KBM-7 (cell line): Measurements from ENCODE around the gene CIROP.

Experiments
- DNase-seq: peaks from one replicate; pipeline ENCODE4 v3.0.0-alpha.2; 2015
- in situ Hi-C: fragments of 300-500 bp; cut with MboI; formaldehyde crosslinking; loops from 2 replicates; pipeline ENCODE4 v1.14.3; 2020; ENCODE audit warnings: low sequenced_read_pairs, low pct_unique_long_range_greater_than_20kb, mixed read lengths

The CIROP gene

DNA sequence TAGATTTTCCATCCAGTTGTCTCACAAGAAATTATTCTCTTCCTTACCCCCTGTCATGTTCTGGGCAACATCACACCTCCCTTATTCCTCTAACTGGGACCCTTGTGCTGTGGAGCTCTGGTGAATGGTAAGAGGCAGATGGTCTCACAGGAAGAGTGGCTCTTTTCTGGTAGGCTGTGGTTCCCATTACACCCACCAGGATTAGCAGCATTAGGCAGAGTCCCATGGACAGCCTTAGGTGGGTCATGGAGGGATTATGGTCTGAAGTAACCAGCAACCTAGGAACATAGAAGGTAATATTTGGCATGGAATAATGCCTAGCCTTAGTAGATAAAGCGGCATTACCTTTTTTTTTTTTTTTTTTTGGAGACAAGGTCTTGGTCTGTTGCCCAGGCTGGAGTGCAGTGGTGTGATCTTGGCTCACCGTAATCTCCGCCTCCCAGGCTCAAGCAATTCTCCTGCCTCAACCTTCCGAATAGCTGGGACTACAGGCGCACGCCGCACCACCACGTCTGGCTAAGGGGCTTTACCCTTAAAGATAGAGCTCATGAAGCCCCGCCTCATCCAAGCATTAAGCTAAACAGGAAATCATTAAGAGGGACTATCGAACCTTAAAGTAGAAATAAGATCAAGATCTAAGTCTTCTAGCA lies 5.5 kb downstream of the CIROP start:
- DNase-seq: no peak
- in situ Hi-C loops: no loop called here

DNA sequence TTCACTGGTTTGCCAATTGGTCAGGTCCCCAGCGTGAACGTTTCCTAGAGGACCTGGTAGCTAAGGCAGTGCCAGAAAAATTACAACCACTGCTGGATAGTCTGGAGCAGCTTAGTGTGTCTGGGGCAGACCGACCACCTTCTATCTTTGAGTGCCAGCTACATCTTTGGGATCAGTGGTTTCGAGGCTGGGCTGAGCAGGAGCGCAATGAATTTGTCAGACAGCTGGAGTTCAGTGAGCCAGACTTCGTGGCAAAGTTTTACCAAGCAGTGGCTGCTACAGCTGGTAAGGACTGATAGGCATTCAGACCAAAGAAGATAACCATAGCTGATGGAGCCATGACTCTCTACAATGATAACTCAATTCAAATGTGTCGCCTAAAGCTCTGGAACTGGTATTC lies 7.0 kb downstream of the CIROP start:
- in situ Hi-C loops: no loop called here
- no peak for DNase-seq

DNA sequence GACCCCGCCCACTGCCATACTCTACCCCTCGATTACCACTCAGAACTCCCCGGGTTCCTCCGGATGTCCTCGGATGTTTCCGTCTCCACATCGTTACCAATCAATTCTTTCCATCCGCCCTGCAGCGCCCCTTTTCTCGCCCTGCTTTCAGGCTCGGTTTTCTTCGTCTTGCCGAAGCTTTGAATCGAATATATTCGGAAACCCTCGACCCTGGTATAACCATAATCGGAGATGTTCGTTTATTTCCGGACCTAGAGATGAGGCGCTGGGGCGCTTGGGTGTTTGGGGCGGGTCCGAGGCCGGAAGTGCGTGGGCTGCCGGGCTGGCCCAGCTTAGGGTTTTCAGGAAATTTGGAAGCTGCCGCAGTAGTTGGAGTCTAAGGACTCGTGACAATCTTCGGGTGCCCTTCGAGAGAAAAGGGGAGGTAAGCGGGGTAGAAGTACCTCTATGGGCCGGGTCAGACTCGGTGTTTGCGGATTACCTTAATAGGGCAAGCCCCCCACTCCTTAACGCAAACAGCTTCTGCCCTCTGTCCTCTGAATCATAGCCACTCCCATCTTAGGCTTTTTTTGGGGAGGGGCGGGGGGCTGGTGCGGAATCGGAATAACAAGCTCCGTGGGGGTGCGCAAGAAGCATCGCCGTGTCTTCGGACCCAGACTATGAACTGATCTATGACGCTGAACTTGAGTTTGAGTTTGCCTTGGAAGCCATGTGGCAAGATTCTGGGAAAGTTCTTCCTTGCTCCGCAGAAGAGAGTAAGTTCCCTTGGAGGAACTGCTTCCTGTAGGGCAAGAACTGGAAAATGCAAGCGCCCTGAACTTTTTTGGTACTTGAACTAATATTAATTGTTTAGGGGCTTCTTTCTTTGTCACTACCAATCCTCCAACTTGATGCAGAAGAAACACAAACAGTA lies 9.3 kb downstream of the CIROP start, which contains the start of gene C14orf119:
C14orf119 (plus strand) TSS at position 310 of the 913 bp plus-strand sequence. CDS start 2,154 bp downstream, outside the sequence.
- in situ Hi-C loops: no loop called here
- DNase-seq: peak; percentile 100

DNA sequence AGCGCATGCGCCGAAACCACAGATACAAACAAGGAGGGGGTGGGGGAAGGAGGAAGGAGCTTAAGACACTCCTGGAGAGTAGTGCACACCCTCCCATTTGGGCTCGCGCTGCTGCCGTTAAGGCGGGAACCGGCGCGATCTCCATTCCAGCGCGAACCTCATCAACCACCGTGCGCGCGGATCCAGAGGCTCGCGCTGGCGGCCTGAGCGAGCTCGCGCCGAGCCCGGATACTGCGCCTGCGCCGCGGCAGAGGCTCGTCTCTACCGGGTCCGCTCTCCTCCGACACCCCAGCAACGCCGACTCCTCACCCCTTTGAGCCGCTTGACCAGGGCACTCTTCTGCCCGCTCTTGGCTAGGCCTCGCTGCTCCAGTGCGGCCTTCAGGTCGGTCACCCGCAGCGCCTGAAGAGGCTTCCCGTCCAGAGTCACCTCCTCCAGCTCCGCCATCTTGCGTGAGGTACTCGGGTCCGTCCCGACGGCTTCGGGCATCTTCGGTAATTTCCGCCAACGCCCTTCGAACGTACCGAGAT lies 10.1 kb downstream of the CIROP start, which contains the start of gene ACIN1:
ACIN1 (minus strand) TSS at position 471 of the 530 bp plus-strand sequence; CDS start at position 447, 24 bp downstream.
- DNase-seq: peak; percentile 87
- in situ Hi-C loops: no loop called here

DNA sequence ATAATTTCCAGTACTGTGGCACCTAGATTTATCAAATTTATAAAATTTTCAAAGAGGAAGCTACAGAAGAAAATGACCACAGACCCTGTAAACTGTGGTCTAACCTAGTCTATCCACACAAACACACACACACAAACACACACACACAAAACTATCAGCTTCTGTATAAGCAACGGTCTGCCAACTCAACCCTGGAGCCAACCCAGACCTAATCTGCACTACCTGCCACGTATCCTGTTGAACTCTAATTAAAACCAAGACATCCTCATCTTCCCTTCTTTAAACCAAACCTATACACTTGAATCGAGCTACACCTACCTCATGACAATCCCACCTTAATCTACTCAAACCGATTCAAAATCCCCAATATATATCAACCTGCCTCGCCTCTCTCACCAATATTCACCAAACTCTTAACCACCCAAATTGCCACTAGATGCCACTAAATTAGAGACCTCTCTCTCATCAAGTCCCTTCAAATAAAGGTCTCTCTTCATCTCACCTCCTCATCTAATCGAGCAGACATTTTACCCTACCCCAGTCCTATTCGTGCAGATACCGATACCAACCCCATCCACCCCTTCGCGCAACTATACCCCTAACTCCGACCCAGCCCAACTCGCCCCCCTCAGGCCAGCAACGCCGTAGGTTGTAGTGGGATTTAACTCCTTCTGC lies 10.7 kb downstream of the CIROP start:
- in situ Hi-C loops: no loop called here
- no peak for DNase-seq

DNA sequence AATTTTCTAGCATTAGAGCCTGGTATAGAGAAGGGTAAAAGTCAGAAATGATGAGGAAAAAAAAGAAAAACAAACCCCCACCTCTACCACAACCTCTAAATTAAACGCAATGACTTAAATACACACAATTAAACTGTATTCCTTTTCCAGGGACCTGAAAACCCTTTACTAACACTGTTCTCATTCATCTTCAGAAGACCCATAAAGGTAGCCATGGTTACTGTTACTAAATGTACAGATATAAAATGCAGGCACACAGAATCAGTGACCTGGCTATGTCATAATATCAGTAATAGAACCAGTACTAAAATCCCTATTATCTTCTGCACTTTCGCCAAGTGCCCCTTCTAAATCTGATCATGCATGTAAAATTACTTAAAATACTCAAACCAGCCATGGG lies 11.3 kb downstream of the CIROP start:
- no peak for DNase-seq
- in situ Hi-C loops: no loop called here

DNA sequence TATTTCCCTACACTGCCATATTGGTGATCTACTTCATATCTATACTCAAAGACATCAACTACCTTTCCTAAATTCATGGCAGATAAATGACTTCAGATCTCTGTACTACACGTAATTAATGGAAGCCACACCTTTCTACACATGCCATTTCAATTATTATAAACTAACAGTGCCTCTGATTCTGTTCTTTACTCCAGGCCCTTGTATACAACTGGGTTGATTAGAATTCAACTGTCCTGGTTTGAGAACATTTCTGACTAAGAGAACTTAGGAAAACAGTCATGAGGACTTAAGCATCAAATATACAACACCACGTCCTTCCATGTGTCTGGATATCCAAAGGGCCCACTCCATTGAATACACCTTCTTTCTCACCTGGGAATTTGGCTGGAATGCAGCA lies 11.7 kb downstream of the CIROP start:
- DNase-seq: no peak
- in situ Hi-C loops: no loop called here

DNA sequence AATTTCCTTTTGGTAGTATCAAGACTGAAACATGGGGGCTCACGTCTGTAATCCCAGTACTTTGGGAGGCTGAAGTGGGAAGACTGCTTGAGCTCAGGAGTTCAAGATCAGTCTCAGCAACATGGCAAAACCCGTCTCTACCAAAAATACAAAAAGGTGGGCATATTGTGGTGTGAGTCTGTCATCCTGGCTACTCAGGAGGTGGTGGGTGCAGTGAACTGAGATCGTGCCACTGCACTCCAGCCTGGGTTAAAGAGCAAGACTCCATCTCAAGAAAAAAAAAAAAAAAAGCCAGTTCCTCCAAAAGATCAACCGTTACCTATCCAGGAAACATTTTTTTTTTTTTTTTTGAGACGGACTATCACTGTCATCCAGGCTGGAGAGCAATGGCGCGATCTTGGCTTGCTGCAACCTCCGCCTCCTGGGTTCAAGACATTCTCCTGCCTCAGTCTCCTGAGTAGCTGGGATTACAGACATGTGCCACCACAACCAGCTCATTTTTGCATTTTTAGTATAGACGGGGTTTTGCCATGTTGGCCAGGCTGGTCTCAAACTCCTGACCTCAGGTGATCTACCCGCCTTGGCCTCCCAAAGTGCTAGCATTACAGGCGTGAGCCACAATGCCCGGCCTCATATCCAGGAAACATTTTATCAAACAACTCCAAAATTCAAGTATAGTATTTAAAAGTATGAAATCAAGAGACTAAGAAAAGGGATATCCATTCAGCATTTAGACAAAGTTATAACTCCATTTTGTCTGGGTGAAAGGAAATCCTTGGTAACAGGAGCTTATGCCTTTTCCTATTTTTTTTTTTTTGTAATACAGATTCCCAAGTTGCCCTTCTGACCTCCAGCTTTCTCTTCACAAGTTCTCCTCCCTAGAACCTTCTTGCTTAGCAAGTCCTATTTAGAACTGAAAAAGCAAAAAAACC lies 13.2 kb downstream of the CIROP start:
- no peak for DNase-seq
- in situ Hi-C loops: no loop called here

DNA sequence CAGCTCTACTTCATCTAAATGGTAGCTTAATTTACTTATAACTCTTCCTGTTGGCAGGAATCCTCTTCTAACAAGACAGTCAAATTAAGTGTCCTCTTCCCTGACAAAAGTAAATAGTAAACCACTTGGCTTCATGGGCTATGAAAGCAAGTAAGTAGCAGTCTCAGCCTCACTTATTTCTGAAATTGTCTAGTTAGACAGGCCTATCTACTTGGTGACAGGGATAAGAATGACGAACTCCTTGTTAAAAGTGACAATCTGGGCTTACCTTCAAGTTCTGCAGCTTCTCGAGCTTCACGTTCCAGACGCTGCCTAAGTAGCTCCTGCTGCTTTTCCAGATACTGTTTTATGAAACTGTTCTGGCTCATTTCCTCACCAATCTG lies 14.5 kb downstream of the CIROP start:
- in situ Hi-C loops: no loop called here
- no peak for DNase-seq

DNA sequence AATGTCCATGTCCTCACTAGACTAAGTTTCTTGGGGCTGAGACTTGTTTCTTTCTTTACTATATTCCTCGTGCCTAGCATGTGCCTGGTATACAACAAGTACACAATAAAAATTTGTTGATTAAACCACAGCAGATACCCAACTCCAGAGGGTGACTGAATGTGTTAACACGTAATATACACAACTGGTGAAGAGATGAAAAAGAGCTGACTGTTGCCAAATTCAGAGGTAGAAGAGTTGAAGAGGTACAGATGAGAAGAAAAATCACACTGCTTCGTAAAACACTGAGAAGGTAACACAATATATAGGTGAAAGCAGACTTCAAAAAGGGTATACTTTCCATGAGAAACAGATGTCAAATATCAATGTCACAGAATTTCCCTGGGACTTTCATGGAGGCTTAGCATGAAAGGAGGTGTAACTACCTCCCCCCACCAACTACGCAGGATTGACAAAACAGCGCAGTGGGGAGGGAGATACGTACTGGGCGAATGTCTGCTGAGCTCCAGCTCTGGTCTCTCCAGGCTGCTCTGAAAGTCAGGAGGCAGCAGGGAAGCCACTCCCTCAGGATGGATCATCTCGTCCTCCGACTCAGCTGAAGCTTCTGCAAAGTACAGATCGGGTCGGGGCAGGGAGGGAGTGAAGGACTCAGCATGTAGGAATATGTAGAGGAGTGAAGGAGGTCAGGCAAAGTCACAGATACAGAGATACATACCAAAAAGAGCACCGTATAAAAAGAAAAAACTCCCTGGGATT lies 15.1 kb downstream of the CIROP start:
- in situ Hi-C loops: no loop called here
- no peak for DNase-seq

DNA sequence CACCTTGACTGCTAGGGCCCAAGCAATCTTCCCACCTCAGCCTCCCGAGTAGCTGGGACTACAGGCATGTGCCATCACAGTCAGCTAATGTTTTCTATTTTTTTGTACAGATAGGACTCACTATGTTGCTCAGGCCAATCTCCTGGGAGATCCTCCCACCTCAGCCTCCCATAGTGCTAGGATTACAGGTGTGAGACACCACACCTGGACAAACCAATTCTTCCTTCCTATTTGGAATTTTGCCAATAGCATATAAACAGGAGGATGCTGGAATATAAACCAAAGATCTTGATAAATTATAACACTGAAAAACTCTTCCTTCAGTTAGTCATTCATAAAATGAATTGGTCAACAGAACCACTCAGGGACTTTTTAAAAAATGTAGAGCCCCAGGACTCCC lies 18.2 kb downstream of the CIROP start:
- in situ Hi-C loops: no loop called here
- DNase-seq: no peak

DNA sequence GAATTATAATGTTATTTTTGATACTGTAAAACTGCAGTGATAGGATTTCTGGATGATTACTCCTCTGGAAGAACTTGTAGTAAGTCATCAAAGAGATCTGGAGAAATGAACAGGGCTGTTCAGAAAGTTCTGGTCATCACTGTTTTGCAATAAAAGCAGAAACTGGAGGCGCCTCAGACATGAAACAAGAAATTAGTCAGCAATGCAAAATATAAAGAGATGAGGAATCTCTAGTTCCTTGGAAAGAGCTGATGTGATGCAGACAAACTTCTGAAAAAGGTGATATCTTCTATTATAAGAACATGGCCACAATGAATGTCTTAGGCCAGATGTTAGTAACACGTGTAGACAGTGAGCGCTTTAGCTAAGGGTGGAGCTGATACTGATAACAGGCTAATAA lies 19.3 kb downstream of the CIROP start:
- in situ Hi-C loops: no loop called here

DNA sequence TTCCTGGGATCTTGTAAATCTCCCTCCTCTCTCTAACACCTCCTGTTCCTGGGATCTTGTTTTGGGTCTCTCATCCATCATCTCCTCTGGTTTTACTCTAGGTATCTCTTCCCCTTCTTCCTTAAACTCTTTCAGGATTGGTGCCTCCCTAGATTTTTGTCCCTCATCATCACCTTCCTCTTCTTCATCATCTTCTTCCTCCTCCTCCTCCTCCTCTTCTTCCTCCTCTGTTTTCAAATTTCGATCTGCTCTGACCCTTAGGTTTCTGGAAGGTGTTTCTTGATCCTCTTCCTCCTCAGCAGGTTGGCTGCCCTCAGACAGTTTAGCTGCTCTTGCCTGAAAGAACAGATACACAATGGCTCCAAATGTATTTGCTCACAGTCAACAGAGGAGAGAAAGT lies 24.3 kb downstream of the CIROP start:
- in situ Hi-C loops: no loop called here
- no peak for DNase-seq

More for the DNA sequence above, 19.3 kb downstream of the CIROP start:
- no peak for DNase-seq

DNA sequence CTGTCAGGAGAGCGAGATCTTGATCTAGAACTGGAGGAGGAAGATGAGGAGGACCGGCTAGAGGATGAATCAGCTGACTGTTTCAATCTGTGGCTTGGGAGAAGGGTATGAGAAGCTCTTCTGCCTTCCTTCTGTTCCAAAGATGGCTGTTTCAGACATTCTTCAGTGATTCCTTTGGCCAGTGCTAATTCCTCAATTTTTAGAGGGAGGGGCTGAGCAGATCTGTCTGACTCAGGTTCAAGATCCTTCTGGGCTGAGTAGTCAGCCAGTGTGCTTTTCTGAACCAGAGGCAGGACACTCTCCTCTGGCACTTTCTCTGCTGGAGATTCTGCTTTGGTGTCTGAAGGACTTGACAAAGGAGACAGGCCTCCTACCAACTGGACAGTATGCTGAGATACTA lies 25.1 kb downstream of the CIROP start:
- in situ Hi-C loops: no loop called here
- no peak for DNase-seq

DNA sequence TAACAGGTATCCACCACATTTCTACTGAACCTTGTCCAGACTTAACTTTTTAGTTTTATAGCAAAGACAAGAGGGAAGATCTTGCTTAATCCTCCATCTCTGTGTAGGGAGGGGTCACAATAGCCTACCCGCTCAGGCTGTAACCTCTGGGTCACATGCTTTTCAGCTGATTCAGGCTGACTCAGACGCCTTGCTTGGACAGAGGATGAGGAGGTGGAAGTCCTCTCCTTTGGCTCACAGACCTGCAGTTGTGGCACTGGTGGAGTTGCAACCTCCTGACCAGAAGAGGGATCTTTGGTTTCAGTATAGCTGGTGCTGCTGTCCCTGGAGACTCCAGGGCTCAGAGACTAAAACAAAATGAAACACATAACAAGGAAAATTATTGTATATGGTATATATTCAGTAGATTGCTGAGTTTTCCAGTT lies 26.1 kb downstream of the CIROP start:
- in situ Hi-C loops: no loop called here
- DNase-seq: no peak

DNA sequence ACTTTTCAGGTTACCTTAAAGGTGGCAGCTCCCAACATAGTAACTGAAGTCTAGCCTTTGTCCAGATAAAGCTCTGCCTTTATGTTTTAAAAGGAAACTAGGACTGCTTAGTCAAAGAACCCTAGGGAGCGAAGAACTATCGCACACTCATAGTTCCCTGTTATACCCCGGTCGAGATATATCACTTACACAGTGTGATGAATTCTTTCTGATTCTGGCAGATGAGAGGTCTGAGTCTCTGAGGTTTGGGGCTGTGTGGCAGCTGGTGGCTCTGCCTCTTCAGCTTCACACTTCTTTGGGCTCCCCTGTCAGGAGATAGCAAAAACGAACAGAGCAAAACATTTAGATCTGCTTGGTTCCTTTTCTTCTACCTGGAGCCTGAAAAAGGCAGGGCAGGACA lies 26.8 kb downstream of the CIROP start:
- DNase-seq: no peak
- in situ Hi-C loops: no loop called here

DNA sequence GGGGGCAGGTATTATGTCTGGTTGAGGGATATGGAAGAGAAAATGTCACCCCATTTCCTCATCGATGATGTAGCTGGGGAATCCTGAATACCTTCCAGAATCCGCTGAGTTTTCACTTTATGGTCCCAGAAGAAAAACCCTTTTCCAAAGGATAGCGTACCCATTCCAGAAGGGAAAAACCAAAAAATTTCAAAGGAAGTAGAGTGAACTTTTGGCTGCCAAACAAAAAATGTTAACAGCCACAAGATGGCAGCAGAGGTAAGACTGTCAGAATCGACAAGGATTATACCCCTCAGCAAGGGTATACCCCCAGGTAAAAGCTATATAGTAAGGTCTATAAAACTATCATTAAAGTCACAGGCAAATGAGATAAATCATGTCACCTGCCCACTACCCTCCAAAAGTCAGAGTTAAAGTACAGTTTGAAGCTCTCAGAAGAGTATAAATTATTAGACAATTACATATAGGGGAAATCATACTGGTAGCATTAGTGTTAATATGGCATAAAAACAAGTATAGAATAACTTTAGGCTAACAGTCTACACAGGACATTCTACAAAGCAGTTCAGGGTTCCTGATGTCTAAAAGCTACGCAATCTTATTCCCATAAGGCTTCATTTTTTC lies 27.9 kb downstream of the CIROP start:
- in situ Hi-C loops: no loop called here
- peak; percentile 38 for DNase-seq

DNA sequence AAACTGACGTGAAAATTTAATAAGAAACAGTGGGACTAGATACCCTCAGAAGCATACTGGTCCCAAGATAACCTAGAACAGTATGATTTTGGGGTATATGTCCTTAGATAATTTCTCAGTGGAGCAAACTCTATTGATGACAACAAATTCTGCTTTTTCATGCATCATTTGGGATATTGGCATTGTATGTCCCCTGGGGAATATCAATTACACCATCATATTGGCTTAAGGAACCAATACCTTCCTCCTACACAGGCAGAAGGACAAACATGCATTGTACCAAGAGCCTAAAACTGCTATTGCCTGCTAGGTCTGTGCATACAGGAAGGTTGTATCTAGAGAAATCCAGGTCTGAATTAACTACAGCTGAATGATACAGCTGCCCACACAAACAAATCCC lies 29.9 kb downstream of the CIROP start:
- DNase-seq: no peak
- in situ Hi-C loops: no loop called here
